ENCODE results near the gene FAM20C. TPM values are rescaled to one million over a fixed set of nuclear protein-coding genes. Genes with fewer than 3 reads are reported as not detected.

The FAM20C gene
- total RNA-seq, 1 donor from 2014 or later: 32.9 TPM

- Mint-ChIP-seq H3K4me1 (ENCODE audit: low read depth) (peaks cover 10% of the 10 kb centered on the region), H3K4me3 (ENCODE audit: low read depth) (no peak overlapping the region), H3K27ac (no peak overlapping the region), H3K27me3 (peaks cover 31% of the 10 kb centered on the region), H3K36me3 (ENCODE audit: insufficient read depth) (no peaks in the 10 kb centered on the region), H3K9me3 (ENCODE audit: low read depth) (peaks cover 4% of the 10 kb centered on the region)
- TF ChIP-seq CTCF (IDR thresholded peaks at IDR 0.05; ENCODE audit: unreplicated experiment): no peak
- no peak for DNase-seq (ENCODE audit: low spot score, unreplicated experiment)
Measured at GRCh38 chr7:281637-282036, 89.3 kb downstream of the FAM20C start.

DNA sequence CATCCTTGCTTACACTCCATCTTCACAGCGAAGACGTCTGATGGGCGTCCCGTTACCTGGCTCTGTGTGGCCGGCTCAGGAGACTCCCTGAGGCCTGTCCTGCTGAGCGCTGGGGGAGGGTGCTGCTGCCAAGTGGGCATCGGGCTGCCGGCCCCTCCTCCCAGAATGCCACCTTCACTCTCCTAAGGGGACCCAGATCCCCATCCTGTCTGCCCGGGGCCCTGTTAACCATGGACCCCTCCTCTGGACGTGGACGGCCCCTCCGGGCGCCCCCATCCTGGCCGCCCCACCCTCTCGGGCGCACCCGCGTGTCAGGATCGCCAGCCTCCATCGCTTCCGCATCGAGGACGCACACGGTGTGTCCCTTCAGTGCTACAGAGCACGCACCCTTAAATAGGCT is 90.2 kb downstream of the FAM20C start:
- Mint-ChIP-seq H3K27ac (no peak overlapping the region), H3K9me3 (ENCODE audit: low read depth) (no peaks in the 10 kb centered on the region), H3K27me3 (peaks cover 33% of the 10 kb centered on the region), H3K36me3 (ENCODE audit: insufficient read depth) (no peaks in the 10 kb centered on the region), H3K4me1 (ENCODE audit: low read depth) (peaks cover 10% of the 10 kb centered on the region), H3K4me3 (ENCODE audit: low read depth) (no peak overlapping the region)
- TF ChIP-seq CTCF (IDR thresholded peaks at IDR 0.05; ENCODE audit: unreplicated experiment): no peak
- no peak for DNase-seq (ENCODE audit: low spot score, unreplicated experiment)

DNA sequence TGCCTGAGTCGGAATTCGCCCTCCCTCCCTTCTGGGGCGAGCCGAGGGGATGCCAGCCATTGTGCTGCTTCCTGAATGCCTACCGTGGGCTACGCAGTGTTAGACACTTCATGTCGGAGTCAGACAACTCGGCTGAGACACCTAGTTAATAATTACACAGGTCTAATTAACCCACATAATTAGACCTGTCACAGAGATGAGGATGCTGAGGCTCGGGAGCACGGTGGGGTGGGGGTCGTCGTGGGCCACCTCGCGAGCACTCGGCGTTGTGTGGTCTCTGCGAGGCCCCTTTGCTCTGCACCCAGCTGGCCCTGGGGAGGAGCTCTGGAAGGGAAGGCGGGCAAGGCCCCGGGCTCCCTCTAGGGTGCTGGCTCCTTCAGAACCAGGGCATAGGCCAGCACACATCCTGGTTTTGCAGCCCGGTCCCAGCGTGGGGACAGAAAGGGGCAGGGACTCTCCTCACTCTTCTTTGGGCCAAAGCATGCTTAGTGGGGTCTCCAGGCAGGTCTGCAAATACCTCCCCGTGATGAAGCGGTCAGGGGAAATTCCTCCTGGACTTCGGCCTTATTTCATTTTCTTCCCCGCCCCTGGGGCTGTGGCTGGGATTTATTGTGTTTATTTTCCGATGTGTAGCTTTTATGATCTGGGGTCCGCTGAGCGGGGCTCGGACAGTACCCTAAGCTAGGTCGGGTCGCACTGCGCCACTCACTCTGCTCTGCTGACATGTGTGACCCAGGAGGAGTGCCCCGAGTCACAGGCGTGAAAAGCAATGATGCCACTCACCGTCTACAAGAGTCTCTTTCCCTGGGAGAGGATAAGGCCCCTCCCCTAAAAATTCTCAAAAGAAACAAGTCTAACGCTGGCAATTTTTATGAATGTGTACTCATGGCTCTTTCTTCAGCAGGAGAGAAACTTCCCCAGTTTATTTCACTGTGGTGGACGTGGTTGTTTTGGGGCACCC is 92.7 kb downstream of the FAM20C start:
- Mint-ChIP-seq H3K36me3 (ENCODE audit: insufficient read depth) (no peaks in the 10 kb centered on the region), H3K27ac (no peak overlapping the region), H3K27me3 (peaks cover 43% of the 10 kb centered on the region), H3K9me3 (ENCODE audit: low read depth) (no peaks in the 10 kb centered on the region), H3K4me3 (ENCODE audit: low read depth) (peak overlapping the region; percentile 24), H3K4me1 (ENCODE audit: low read depth) (peaks cover 10% of the 10 kb centered on the region)
- no peak for DNase-seq (ENCODE audit: low spot score, unreplicated experiment)
- TF ChIP-seq CTCF (IDR thresholded peaks at IDR 0.05; ENCODE audit: unreplicated experiment): no peak

DNA sequence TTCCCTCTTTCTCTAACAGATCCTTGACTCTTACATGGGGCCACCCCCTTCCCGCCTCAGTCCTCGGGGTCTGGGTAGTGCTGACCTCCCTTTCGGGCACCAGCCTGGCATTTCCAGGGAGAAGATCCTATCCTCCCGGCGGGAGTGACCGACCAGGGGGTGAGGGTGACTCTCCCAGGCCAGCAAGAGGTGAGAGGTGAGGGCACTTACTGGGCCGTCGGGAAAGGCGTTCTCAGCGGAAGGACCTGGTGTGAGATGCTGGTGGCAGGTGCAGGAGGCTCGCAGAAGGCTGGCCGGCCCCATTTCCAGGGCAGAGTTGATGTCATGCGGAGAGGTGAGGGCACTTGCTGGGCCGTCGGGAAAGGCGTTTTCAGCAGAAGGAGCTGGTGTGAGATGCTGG is 93.4 kb downstream of the FAM20C start:
- no peak overlapping the region for H3K27ac Mint-ChIP-seq
- peaks cover 39% of the 10 kb centered on the region for H3K27me3 Mint-ChIP-seq
- TF ChIP-seq CTCF (IDR thresholded peaks at IDR 0.05; ENCODE audit: unreplicated experiment): no peak
- H3K36me3 Mint-ChIP-seq (ENCODE audit: insufficient read depth): no peaks in the 10 kb centered on the region
- no peak overlapping the region for H3K4me3 Mint-ChIP-seq (ENCODE audit: low read depth)
- DNase-seq (ENCODE audit: low spot score, unreplicated experiment): no peak
- H3K9me3 Mint-ChIP-seq (ENCODE audit: low read depth): no peaks in the 10 kb centered on the region
- peaks cover 10% of the 10 kb centered on the region for H3K4me1 Mint-ChIP-seq (ENCODE audit: low read depth)

DNA sequence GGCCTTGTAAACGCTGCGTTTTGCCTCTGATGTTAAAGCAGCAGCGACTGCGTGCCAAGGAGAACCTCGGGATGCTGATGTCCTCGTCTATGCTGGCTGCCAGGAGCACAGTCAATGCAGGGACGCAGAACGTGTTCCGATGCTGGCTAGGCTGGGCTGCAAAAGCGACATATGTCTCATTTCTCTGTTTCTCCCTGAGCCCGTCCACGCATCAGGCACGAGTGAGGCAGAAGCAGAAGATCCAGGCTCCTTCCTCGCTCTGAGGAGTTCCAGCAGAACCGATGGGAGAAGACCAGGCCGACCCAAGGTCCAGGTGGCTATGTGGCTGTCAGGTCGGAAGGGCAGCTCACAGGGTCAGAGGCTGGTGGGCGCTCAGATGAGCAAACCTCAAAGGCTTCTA is 93.9 kb downstream of the FAM20C start:
- H3K27me3 Mint-ChIP-seq: peaks cover 38% of the 10 kb centered on the region
- no peak overlapping the region for H3K4me3 Mint-ChIP-seq (ENCODE audit: low read depth)
- peaks cover 10% of the 10 kb centered on the region for H3K4me1 Mint-ChIP-seq (ENCODE audit: low read depth)
- H3K36me3 Mint-ChIP-seq (ENCODE audit: insufficient read depth): no peaks in the 10 kb centered on the region
- no peak for DNase-seq (ENCODE audit: low spot score, unreplicated experiment)
- no peaks in the 10 kb centered on the region for H3K9me3 Mint-ChIP-seq (ENCODE audit: low read depth)
- no peak for TF ChIP-seq CTCF (IDR thresholded peaks at IDR 0.05; ENCODE audit: unreplicated experiment)
- H3K27ac Mint-ChIP-seq: no peak overlapping the region

Data from progenitor cell of endocrine pancreas (in vitro differentiated cells).